Hepatocyte (in vitro differentiated cells): ENCODE data around the gene SIMC1. TPM values are rescaled to one million over a fixed set of nuclear protein-coding genes. Genes with fewer than 3 reads are reported as not detected.

Experiments used
- DNase-seq: peaks from one replicate; pipeline ENCODE4 v3.0.0-alpha.2; 2016; ENCODE audit warnings: low spot score
- H2AFZ ChIP-seq: fragments of 200-600 bp; sonication (generic); 2 replicates; pipeline ENCODE4 v1.6.0; 2016; ENCODE audit warnings: antibody characterized with exemption, mild to moderate bottlenecking
- H3K27ac ChIP-seq: fragments of 200-600 bp; sonication (generic); 2 replicates; pipeline ENCODE4 v1.5.1; 2016; ENCODE audit warnings: mild to moderate bottlenecking
- H3K27me3 ChIP-seq: fragments of 200-600 bp; sonication (generic); 2 replicates; pipeline ENCODE4 v1.6.1; 2016
- H3K36me3 ChIP-seq: fragments of 200-600 bp; sonication (generic); replicated peaks from 2 replicates; pipeline ENCODE4 v1.5.1; 2016; ENCODE audit warnings: low read depth; ENCODE audit not compliant: insufficient read depth
- H3K4me1 ChIP-seq: fragments of 200-600 bp; sonication (generic); 2 replicates; pipeline ENCODE4 v1.5.1; 2016; ENCODE audit warnings: mild to moderate bottlenecking, moderate library complexity; ENCODE audit not compliant: insufficient read depth
- H3K4me2 ChIP-seq: fragments of 200-600 bp; sonication (generic); 2 replicates; pipeline ENCODE4 v1.6.0; 2016
- H3K4me3 ChIP-seq: fragments of 200-600 bp; sonication (generic); 2 replicates; pipeline ENCODE4 v1.5.1; 2016; ENCODE audit warnings: mild to moderate bottlenecking
- H3K79me2 ChIP-seq: fragments of 200-600 bp; sonication (generic); 2 replicates; pipeline ENCODE4 v1.6.0; 2017; ENCODE audit warnings: mild to moderate bottlenecking
- H3K9me2 ChIP-seq: fragments of 200-600 bp; sonication (generic); replicated peaks from 2 replicates; pipeline ENCODE4 v1.6.0; 2017; ENCODE audit warnings: mild to moderate bottlenecking; ENCODE audit not compliant: insufficient read depth
- H3K9me3 ChIP-seq: fragments of 200-600 bp; sonication (generic); 2 replicates; pipeline ENCODE4 v1.5.1; 2016; ENCODE audit warnings: low read depth, mild to moderate bottlenecking
- H4K20me1 ChIP-seq: fragments of 200-600 bp; sonication (generic); 2 replicates; pipeline ENCODE4 v1.6.0; 2016; ENCODE audit warnings: mild to moderate bottlenecking; ENCODE audit not compliant: insufficient read depth, poor library complexity, severe bottlenecking
- EZH2 ChIP-seq: fragments of 200-600 bp; sonication (generic); IDR thresholded peaks from 2 replicates; pipeline ENCODE4 v1.6.1; 2016; ENCODE audit warnings: antibody characterized with exemption, mild to moderate bottlenecking, borderline replicate concordance
- EZH2phosphoT487 ChIP-seq: fragments of 200-600 bp; sonication (generic); IDR thresholded peaks from one replicate; pipeline ENCODE4 v1.6.1; 2018; ENCODE audit warnings: antibody characterized with exemption, mild to moderate bottlenecking, low read depth, moderate library complexity; ENCODE audit not compliant: unreplicated experiment, severe bottlenecking
- WGBS: methylation state at CpG from one replicate; pipeline ENCODE4 v1.1.6; 2016; ENCODE audit warnings: low lambda C conversion rate; ENCODE audit errors: missing lambda C conversion rate; 5-methylcytosine and 5-hydroxymethylcytosine counted together
- polyA plus RNA-seq: library from polyadenylated mRNA; unstranded; fragments of >200 nt; fragmentation: Nextera tagmentation; extraction: Ambion mirVana; gene quantifications from 2 replicates; pipeline ENCODE4 v1.2.1, GENCODE V29; 2016
- total RNA-seq: library from RNA; depleted of rRNA; stranded (reverse); fragments of >200 nt; gene quantifications from 2 replicates; pipeline ENCODE4 v1.2.3, GENCODE V29; 2014
- TF ChIP-seq, protein P1 (sequence below): fragments of 200-600 bp; sonication (generic); IDR thresholded peaks from 2 replicates; pipeline ENCODE4 v1.5.1; 2016; ENCODE audit warnings: antibody characterized with exemption, mild to moderate bottlenecking; ENCODE audit not compliant: poor library complexity

Gene SIMC1
- total and polyA plus RNA-seq, 2 experiments from 2014 or later: 34.7 to 37.6 TPM

DNA sequence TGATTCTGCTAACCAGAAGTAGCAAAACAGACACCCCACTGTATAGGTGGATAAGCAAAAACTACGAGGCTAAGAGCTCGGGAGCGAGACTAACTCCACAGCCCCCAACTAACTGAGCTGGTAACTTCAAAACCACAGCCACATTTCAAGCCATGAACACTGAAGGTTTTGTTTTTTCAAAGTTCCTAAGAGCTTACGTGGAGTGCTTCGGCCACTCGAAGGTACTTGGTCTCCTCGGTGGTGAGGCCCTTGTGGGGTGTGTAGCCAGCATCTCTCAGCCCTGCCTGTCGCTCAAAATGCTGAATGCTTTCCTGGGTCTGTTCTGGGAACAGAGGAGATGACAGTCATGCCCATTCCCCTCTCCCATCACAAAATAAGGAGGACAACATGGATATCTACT lies 112.2 kb downstream of the SIMC1 start:
- no peak for DNase-seq

DNA sequence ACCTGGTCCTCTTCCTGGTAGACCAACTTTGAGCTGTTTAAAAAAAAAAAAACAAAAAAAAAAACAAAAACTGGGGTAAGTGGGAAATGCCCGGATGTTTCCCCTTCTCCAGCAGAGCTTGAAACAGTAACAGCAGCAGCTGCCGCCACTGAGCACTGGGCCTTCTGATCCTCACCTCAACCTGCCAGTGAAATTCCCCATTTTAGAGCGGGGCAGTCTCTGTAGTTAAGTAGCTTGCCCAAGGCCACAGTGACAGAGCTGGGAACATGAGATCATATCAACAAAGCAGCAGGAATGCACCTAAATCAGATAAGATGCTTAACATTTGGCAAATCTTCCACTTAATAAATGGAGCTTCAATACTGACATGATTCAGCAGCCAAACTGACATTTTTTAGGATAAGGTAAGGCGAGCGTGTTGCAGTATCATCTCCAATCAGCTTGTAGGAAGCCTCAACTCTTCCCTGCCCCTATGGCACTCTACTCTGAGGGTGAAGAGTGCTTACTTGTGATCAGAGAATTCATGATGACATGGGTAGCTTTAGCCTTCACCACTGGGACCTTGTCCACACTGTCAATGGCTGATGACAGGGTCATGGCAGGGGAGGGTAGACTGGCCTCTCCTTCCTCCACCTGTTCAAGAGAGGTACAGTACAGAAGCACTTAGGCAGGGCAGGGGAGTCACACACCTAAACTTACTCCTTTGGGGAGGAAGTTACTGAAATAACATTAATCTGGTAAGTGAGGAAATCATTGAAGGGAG lies 114.1 kb downstream of the SIMC1 start:
- Histone ChIP-seq H3K4me3 (no peak overlapping the region), H3K79me2 (peaks cover 67% of the 10 kb centered on the region), H2AFZ (no peak overlapping the region), H3K36me3 (no peaks in the 10 kb centered on the region), H3K27me3 (no peaks in the 10 kb centered on the region), H3K9me2 (no peaks in the 10 kb centered on the region), H3K27ac (no peak overlapping the region), H3K4me2 (no peak overlapping the region), H3K4me1 (no peaks in the 10 kb centered on the region), H4K20me1 (peaks cover 33% of the 10 kb centered on the region), H3K9me3 (no peaks in the 10 kb centered on the region)
- no peak for DNase-seq
- 89% methylated on average over 5 of the region's 5 CpGs for WGBS
- TF ChIP-seq EZH2phosphoT487 (no peak), EZH2 (no peak)
- TF ChIP-seq, protein P1, sequence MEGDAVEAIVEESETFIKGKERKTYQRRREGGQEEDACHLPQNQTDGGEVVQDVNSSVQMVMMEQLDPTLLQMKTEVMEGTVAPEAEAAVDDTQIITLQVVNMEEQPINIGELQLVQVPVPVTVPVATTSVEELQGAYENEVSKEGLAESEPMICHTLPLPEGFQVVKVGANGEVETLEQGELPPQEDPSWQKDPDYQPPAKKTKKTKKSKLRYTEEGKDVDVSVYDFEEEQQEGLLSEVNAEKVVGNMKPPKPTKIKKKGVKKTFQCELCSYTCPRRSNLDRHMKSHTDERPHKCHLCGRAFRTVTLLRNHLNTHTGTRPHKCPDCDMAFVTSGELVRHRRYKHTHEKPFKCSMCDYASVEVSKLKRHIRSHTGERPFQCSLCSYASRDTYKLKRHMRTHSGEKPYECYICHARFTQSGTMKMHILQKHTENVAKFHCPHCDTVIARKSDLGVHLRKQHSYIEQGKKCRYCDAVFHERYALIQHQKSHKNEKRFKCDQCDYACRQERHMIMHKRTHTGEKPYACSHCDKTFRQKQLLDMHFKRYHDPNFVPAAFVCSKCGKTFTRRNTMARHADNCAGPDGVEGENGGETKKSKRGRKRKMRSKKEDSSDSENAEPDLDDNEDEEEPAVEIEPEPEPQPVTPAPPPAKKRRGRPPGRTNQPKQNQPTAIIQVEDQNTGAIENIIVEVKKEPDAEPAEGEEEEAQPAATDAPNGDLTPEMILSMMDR: no peak

More for the DNA sequence above, 112.2 kb downstream of the SIMC1 start:
- 93% methylated on average over 8 of the region's 8 CpGs for WGBS
- H3K79me2 ChIP-seq: peaks cover 48% of the 10 kb centered on the region
- H3K9me3 ChIP-seq: no peaks in the 10 kb centered on the region
- no peaks in the 10 kb centered on the region for H3K27me3 ChIP-seq
- no peak overlapping the region for H3K4me2 ChIP-seq
- H2AFZ ChIP-seq: no peak overlapping the region
- no peaks in the 10 kb centered on the region for H3K4me1 ChIP-seq
- peaks cover 16% of the 10 kb centered on the region for H4K20me1 ChIP-seq
- no peaks in the 10 kb centered on the region for H3K36me3 ChIP-seq
- no peaks in the 10 kb centered on the region for H3K9me2 ChIP-seq
- no peak overlapping the region for H3K4me3 ChIP-seq
- H3K27ac ChIP-seq: no peak overlapping the region
- TF ChIP-seq EZH2 (no peak), EZH2phosphoT487 (no peak)
- TF ChIP-seq, protein P1: no peak

DNA sequence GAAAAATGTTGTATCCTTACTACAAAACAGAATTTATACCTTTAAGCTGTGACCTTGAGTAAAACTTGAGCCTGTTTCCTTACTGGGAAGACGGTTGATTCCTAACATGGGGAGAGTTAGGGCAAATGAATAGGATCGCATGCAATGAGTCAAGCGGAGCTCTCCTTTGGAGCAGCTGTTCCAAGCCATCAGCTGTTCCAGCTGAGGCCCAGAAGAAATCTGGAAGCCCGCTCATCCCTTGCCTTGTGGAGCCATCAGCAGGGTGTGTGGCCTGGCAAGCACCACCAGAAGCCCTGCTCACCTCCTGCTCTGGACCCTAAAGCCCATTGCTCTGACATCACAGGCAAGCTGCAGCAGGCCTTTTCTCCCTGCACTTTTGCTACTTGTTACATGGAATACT lies 115.3 kb downstream of the SIMC1 start:
- H3K9me2 ChIP-seq: no peaks in the 10 kb centered on the region
- DNase-seq: no peak
- H3K9me3 ChIP-seq: no peaks in the 10 kb centered on the region
- no peak overlapping the region for H3K4me2 ChIP-seq
- 95% methylated on average over 4 of the region's 4 CpGs for WGBS
- peaks cover 39% of the 10 kb centered on the region for H4K20me1 ChIP-seq
- TF ChIP-seq, protein P1: no peak
- no peak for TF ChIP-seq EZH2
- no peak for TF ChIP-seq EZH2phosphoT487
- no peak overlapping the region for H2AFZ ChIP-seq
- no peaks in the 10 kb centered on the region for H3K27me3 ChIP-seq
- no peak overlapping the region for H3K27ac ChIP-seq
- no peak overlapping the region for H3K4me3 ChIP-seq
- H3K36me3 ChIP-seq: no peaks in the 10 kb centered on the region
- H3K79me2 ChIP-seq: peaks cover 79% of the 10 kb centered on the region
- H3K4me1 ChIP-seq: no peaks in the 10 kb centered on the region
